ES-I3 (cell line): Measurements from ENCODE around the gene LARGE2.
"Not testable (repeated sequence)": the region's sequence is repeated elsewhere in the genome, so short reads cannot be mapped to it uniquely, and the experiment has no call there.

Experiments used
- H3K36me3 ChIP-seq: 2 replicates; pipeline ENCODE4 v1.6.1; 2013; ENCODE audit warnings: mild to moderate bottlenecking, low read length, control low read depth, moderate library complexity; ENCODE audit not compliant: insufficient read depth
- H3K4me1 ChIP-seq: 2 replicates; pipeline ENCODE4 v1.6.1; 2013; ENCODE audit warnings: mild to moderate bottlenecking, control low read depth, low read length; ENCODE audit not compliant: insufficient read depth
- H3K9ac ChIP-seq: 2 replicates; pipeline ENCODE4 v1.6.1; 2013; ENCODE audit warnings: low read depth, mild to moderate bottlenecking, low read length, moderate library complexity
- H3K9me3 ChIP-seq: 2 replicates; pipeline ENCODE4 v1.6.1; 2013; ENCODE audit warnings: mild to moderate bottlenecking, low read length, moderate library complexity; ENCODE audit not compliant: control insufficient read depth, insufficient read depth

Gene LARGE2

DNA sequence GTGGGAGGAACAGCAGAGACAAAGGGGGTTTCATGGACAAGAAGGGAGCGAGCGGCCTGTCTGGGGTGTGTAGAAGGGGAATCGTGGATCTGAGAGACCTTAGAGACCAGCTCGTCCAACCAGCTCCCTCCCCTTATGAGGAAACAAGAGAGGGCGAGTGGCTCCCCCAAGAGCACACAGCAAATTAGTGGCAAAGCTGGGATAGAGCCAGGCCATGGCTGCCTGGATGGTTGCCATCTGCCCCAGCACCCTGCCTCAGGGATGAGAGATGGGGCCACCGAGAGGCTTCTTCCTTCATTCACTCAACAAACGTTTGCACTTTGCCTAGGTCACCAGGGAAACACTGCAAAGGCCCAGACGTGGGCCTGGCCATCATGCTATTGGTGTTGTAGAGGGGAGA is 32.9 kb upstream of the LARGE2 start:
- Histone ChIP-seq H3K4me1 (0 out of 2 replicates have a peak, but pooled peaks cover 3% of the 10 kb centered on the region), H3K36me3 (no peaks in the 10 kb centered on the region), H3K9ac (no peak overlapping the region), H3K9me3 (no peaks in the 10 kb centered on the region)

DNA sequence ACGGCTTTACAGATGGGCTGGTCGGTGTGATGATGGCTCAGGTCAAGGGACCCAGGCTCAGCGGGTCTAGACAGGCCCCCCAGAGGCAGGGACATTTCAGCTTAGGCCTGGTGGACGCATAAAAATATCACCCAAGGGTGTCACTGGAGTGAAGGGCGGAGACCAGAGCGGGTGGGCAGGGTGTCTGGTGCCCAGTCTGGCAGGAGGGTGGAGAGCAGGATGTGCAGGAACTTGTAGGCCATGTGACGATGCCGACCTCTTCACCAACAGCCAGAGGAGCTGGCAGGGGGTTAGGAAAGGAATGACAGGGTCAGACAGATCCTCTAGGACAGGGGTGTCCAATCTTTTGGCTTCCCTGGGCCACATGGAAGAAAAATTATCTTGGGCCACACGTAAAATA is 32.5 kb upstream of the LARGE2 start:
- no peaks in the 10 kb centered on the region for H3K9me3 ChIP-seq
- no peak overlapping the region for H3K9ac ChIP-seq
- 0 out of 2 replicates have a peak, but pooled peaks cover 3% of the 10 kb centered on the region for H3K4me1 ChIP-seq
- no peaks in the 10 kb centered on the region for H3K36me3 ChIP-seq

DNA sequence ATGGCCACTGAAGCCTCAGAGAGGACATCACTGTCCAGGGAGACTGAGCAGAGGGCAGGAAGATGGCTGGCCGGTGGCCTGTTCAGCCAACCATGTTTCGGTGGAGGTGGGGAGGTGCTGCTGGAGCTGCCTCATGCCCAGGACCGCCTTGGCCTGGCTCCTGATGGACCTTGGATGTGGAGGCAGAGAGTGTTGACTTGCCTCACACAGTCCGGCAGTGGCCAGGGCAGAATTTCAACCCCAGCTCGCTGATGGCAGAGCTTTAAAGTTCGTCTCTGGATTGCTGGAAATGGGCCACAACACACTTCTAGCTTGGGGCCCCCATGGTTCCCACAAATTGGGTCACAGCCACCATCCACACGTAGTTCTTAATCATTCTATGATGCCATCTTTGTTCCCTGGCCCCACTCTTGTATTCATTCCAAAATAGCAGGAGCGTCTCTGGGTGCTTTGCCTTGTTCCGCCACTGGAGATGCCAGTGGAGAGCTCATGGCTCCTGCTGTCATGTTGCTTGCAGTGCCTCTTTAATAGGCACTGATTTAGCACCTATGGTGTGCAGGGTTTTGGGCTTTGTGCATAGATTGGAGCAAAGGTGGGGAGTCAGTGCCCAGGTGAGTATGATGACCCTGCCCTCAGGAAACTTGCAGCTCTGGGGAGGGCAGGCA is 31.4 kb upstream of the LARGE2 start:
- H3K9me3 ChIP-seq: no peaks in the 10 kb centered on the region
- no peaks in the 10 kb centered on the region for H3K36me3 ChIP-seq
- H3K4me1 ChIP-seq: peaks cover 3% of the 10 kb centered on the region; the same call in 1 of the 2 replicates
- no peak overlapping the region for H3K9ac ChIP-seq

DNA sequence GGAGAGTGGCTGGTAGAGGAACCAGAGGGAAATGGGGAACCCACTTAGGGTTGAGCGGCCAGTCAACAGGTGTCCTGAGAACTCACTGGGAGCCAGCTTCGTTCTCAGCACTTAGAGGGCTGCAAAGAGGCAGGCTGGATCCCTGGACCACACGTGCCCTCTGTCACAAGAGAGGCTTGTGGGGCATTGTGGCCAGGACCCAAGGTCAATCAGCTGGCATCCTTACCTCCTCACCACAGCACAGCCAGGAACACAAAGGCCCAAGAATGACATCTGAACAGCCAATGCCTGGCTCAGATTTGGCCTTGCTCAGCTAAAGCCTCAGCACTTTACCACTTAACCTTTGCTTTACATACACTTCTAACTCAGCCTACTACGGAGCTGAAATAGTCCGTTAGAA is 29.6 kb upstream of the LARGE2 start:
- no peaks in the 10 kb centered on the region for H3K36me3 ChIP-seq
- no peak overlapping the region for H3K9ac ChIP-seq
- peaks cover 7% of the 10 kb centered on the region; the same call in 1 of the 2 replicates for H3K4me1 ChIP-seq
- H3K9me3 ChIP-seq: no peaks in the 10 kb centered on the region

DNA sequence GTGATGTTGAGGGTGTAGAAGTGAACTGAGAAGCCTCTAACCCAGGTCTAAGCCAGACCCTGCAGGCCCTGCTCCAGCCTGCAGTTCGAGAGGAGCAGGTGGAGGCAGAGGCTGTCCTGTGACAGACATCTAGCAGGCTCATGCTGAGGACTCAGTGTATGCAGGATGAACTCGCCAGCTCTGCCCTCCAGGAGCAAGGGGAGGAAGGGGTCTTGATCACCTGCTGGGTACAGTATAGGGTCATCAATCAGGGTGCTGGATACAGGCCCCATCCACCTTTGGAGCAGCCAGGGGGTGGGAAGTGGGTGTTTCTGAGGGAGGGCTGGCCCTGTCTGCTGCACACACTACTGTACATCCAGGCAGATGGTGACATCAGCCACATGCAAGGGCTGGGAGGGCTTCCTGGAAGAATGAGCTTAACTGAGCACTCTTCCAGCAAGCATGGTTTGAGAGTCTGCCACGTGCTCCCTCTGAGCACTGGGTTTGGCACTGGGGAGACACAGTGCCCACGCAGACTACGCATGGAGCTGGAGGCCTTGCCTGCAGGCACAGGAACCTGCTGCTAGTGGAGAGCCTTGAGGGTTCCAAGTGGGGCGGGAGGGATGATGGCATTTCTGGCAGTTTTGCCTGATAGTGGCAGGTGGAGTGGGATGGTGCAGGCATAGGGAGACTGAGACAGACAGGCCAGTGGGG is 27.8 kb upstream of the LARGE2 start:
- no peaks in the 10 kb centered on the region for H3K36me3 ChIP-seq
- H3K9me3 ChIP-seq: no peaks in the 10 kb centered on the region
- H3K4me1 ChIP-seq: peaks cover 13% of the 10 kb centered on the region; the same call in 1 of the 2 replicates
- H3K9ac ChIP-seq: no peak overlapping the region

DNA sequence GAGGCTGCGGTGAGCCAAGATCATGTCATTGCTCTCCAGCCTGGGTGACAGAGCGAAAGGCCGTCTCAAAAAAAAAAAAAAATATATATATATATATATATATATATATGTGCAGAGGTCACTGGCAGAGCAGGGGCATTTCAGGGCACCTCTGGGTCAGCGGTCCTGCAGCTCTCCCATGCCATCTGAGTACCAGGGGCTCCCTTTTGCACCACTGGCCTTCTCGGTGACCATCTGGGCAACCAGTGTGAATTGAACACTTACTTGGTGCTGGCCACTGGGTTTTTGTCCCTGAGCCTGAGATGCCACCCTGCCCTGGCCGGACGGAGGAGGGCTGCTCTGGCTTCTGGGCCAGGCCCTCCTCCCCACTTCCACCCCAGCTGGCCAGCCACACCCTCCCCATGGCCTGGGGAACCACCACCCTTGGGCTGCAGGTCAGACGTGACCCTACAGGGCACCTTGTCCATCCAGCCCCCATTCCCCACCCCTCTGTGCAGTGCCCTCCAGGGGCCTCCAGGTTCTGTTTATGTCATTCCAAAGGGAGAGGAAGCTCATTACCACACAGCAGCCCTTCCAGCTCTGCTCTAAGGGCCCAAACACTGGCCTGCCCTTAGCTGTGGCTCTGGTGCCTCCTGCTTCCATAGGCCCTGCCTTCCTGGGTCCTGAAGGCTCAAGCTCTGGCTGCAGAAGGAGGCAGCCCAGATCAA is 26.8 kb upstream of the LARGE2 start:
- Histone ChIP-seq H3K36me3 (no peaks in the 10 kb centered on the region), H3K9me3 (no peaks in the 10 kb centered on the region), H3K4me1 (peaks cover 13% of the 10 kb centered on the region; the same call in 1 of the 2 replicates), H3K9ac (no peak overlapping the region)

DNA sequence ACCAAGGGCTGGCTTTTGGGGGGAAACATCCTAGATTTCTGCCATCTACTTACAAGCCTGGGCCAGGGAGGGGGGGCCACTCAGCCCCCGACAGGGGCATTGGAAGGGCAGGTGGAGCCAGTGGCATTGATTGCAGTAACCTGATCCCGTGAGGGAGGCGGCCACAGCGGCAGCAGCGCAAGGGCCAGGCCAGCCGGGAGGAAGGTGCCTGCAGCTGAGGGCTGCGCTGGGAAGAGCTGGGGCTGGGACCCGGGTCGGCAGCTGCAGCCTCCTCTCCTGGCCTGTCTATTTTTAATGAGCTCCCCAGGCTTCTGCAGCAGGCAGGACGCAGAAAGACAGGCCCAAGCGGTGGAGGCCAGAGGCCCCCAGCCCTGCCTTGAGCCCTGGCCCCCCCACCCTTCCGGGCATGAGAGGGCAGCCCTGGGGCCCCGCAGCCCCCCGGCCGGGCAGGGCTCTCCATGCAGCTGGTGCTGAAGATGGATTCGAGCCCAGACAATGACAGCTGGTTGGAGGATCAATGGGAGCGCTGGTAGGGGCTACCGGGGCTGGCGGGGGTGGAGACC is 26.0 kb upstream of the LARGE2 start:
- Histone ChIP-seq H3K9ac (no peak overlapping the region), H3K4me1 (peaks cover 13% of the 10 kb centered on the region; the same call in 1 of the 2 replicates), H3K9me3 (no peaks in the 10 kb centered on the region), H3K36me3 (no peaks in the 10 kb centered on the region)

DNA sequence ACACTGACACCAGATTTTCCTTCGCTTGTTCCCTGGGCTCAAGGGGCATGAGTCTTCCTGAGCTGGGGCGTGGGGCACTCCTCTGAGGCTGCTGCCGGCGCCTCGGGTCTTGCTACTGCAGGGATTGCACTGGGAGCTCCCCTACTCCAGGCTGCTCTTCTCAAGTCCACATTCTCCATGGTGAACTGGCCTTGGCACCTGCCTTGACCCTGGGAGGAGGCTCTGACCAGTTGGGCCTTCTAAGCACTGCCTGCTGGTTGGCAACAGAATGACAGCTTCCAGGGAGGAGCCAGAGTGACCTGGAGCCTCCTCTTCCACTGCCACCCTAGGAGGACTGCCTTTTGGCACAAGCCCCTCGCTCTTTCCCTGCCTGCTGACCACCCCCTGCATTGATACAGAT is 24.9 kb upstream of the LARGE2 start:
- Histone ChIP-seq H3K9ac (no peak overlapping the region), H3K4me1 (peaks cover 13% of the 10 kb centered on the region; the same call in 1 of the 2 replicates), H3K9me3 (no peaks in the 10 kb centered on the region), H3K36me3 (no peaks in the 10 kb centered on the region)

DNA sequence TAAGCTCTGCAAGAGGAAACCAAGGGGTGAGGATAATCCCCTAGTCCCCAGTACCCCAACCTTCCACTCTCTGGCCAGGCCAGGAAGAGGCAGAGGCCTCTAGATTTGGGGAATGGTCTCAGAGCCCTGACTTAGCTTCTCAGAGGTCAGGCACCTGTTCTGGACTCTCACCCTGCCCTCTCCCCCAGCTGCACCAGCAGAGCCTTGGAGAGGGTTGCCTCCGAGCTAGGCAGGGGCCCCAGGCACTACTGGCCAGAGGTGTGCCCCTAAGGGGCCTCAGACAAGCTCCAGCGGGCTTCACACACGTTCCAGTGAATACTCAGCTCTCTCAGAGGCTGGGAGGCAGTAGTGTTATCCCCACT is 23.4 kb upstream of the LARGE2 start:
- H3K9me3 ChIP-seq: no peaks in the 10 kb centered on the region
- no peaks in the 10 kb centered on the region for H3K36me3 ChIP-seq
- peak overlapping the region; percentile 66; the same call in 1 of the 2 replicates for H3K9ac ChIP-seq
- peaks cover 10% of the 10 kb centered on the region; the same call in 1 of the 2 replicates for H3K4me1 ChIP-seq

DNA sequence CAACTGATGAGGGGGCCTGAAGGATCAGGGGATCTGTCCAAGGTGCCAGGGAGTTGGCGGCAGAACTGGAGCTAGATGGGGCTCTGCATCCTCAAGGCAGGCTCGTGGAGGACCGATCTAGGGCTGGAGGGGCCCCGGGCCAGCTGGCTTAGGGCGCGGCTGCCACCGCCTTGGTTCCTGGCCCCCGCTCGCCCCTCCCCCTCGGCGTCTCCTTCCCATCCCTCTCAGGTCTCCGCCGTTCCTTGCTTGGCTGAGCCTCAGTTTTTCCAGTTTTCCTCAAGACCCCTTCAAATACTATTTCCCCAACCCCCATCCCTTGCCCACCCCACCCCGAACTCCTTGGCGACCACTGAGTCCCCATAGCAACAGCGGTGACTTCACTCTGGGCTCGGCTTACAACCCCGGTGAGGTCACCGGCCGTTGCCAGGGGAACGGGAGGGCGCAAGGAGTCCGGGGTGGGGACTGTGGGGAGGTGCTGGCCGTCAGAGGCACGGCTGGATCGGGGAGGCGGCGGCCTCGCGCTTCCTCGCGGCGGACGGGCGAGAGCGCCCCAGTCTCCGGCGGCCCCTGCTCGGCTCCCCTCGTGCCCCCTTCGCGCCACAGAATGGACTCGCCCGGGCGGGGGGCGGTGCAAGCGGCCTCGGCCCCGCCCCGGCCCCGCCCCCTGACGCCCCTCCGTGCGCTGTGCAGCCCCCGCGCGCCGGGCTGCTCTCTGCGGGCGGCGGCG is 22.8 kb upstream of the LARGE2 start:
- Histone ChIP-seq H3K9me3 (no peaks in the 10 kb centered on the region), H3K4me1 (peaks cover 10% of the 10 kb centered on the region; the same call in 1 of the 2 replicates), H3K9ac (peak overlapping the region; percentile 66; the same call in 1 of the 2 replicates), H3K36me3 (no peaks in the 10 kb centered on the region)

DNA sequence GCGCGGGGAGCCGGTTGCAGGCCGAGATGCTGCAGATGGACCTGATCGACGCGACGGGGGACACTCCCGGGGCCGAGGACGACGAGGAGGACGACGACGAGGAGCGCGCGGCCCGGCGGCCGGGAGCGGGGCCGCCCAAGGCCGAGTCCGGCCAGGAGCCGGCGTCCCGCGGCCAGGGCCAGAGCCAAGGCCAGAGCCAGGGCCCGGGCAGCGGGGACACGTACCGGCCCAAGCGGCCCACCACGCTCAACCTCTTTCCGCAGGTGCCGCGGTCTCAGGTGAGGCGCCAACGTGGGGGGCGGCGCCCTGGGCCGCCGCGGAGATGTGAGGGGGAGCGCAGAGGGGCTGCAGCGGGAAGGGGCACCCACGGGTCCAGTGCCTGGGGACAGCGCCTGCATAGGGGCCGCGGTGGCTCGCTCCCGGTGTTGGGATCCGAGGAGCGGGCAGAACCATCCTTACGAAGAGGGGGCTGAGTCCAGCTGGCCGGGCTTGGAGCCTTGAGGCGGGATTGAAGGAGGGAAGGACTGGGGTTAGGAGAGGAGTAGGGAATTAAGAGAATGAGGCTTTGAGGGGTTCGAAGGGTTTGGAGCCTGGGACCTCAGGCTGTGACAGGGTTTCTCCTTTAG is 22.2 kb upstream of the LARGE2 start:
- H3K9me3 ChIP-seq, H3K36me3 ChIP-seq: not testable (repeated sequence)
- H3K9ac ChIP-seq: peak overlapping the region; percentile 66
- H3K4me1 ChIP-seq: peaks cover 10% of the 10 kb centered on the region; the same call in 1 of the 2 replicates

DNA sequence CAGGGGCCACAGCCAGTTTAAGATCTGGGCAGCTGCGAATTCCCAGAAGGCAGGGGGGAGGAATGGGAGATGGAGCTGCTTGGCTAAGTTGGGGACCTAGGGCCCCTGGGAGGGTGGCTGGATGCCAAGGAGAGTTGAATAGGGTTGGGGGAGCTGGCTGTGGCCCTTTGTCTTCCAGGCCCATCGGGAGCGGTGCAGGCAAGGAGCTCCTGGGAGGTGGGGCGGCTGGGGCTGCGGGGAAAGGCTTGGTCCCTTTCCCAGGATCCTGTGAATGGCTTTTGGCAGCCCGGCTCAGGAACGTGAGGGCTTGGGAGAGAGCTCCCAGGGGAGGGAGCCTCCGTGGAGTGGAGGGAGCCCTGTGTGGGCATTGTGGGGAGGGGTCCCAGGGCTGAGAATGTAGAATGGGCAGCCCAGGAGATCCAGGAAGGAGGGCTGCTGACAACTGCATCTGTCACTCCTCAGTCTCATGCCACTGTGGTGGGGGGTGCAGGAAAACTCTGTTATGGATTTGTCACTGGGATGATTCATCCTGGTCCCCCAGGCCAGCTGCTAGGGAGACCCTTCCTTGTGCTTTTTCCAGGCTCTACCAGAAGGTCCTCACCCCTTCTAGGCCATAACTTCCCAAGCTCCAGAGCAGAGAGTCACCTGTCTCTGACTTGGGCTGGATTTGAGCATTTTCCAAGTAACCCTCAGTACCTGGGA is 21.4 kb upstream of the LARGE2 start:
- H3K36me3 ChIP-seq: no peaks in the 10 kb centered on the region
- H3K9me3 ChIP-seq: no peaks in the 10 kb centered on the region
- H3K4me1 ChIP-seq: peaks cover 10% of the 10 kb centered on the region; the same call in 1 of the 2 replicates
- H3K9ac ChIP-seq: peak overlapping the region; percentile 66; the same call in 1 of the 2 replicates

DNA sequence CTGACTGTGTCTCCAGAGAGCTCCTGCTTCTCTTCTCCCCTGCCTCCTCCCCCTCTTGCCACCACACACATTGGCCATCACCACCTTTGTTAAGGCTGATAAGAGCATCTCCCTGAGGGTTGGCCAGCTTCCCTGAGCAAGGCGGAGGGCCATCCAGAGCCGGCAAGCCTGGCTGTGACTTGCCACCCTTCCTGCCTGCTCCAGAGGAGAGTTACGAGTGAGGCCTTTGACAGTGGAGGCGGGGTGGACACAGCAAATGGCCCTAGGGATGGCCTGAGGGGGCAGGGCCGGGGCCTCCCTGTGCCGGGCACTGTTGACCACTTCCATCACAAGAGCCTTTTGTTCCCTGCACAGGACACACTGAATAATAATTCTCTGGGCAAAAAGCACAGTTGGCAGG is 20.8 kb upstream of the LARGE2 start:
- peaks cover 6% of the 10 kb centered on the region; the same call in 1 of the 2 replicates for H3K4me1 ChIP-seq
- H3K9ac ChIP-seq: no peak overlapping the region
- H3K9me3 ChIP-seq: no peaks in the 10 kb centered on the region
- no peaks in the 10 kb centered on the region for H3K36me3 ChIP-seq
